MM.1S (cell line): ENCODE measurements around the gene VPS16.

Source experiments
- CTCF ChIP-seq: fragments of 300-600 bp; sonication (generic); IDR thresholded peaks from 2 replicates; pipeline ENCODE4 v1.5.1; 2016; ENCODE audit warnings: antibody characterized with exemption, low read length, mixed read lengths
- EZH2 ChIP-seq: fragments of 300-600 bp; sonication (generic); optimal IDR thresholded peaks from 2 replicates; pipeline ENCODE3; 2017; ENCODE audit warnings: low read depth, mild to moderate bottlenecking, antibody characterized with exemption, low read length, mixed read lengths
- EZH2phosphoT487 ChIP-seq: fragments of 300-600 bp; sonication (generic); IDR thresholded peaks from 2 replicates; pipeline ENCODE4 v1.6.1; 2018; ENCODE audit warnings: antibody characterized with exemption, low read length

GRCh38 chr20:2879146-2879545, 38.6 kb downstream of the VPS16 start:
- TF ChIP-seq CTCF (no peak), EZH2 (no peak), EZH2phosphoT487 (no peak)
